ENCODE results near the gene VPS37B.
A peak's percentile ranks its signal among the peaks of the same experiment; 100 is the strongest.
"Not testable (repeated sequence)": the region's sequence is repeated elsewhere in the genome, so short reads cannot be mapped to it uniquely, and the experiment has no call there.

VPS37B gene

GRCh38 chr12:122895704-122896636 is at the start of gene VPS37B:
Gene VPS37B, minus strand, starts transcription at chr12:122896124. Its CDS starts 62 bp downstream, at chr12:122896062.
- no peak for TF ChIP-seq CTCF (IDR thresholded peaks at IDR 0.05; ENCODE audit: extremely low read depth, missing control alignments)
- peak; percentile 92 for DNase-seq (ENCODE audit: low spot score)

- DNase-seq (ENCODE audit: low spot score): no peak
- TF ChIP-seq CTCF (IDR thresholded peaks at IDR 0.05; ENCODE audit: extremely low read depth, missing control alignments): no peak
These were observed 49.0 kb upstream of the VPS37B start for GRCh38 chr12:122944605-122945592.

GRCh38 chr12:122943196-122943595 is 47.3 kb upstream of the VPS37B start:
- no peak for TF ChIP-seq CTCF (IDR thresholded peaks at IDR 0.05; ENCODE audit: extremely low read depth, missing control alignments)
- no peak for DNase-seq (ENCODE audit: low spot score)

GRCh38 chr12:122942637-122943036 is 46.7 kb upstream of the VPS37B start:
- no peak for TF ChIP-seq CTCF (IDR thresholded peaks at IDR 0.05; ENCODE audit: extremely low read depth, missing control alignments)
- DNase-seq (ENCODE audit: low spot score): no peak

- DNase-seq (ENCODE audit: low spot score): not testable (repeated sequence)
These were observed 45.4 kb upstream of the VPS37B start for GRCh38 chr12:122941351-122941750.

GRCh38 chr12:122939125-122939524 is 43.2 kb upstream of the VPS37B start:
- TF ChIP-seq CTCF (IDR thresholded peaks at IDR 0.05; ENCODE audit: extremely low read depth, missing control alignments): no peak
- no peak for DNase-seq (ENCODE audit: low spot score)

- DNase-seq (ENCODE audit: low spot score): no peak
- no peak for TF ChIP-seq CTCF (IDR thresholded peaks at IDR 0.05; ENCODE audit: extremely low read depth, missing control alignments)
These were observed 41.7 kb upstream of the VPS37B start for GRCh38 chr12:122937622-122938091.
